ENCODE data around the gene IDH3G.
"Not testable (repeated sequence)": the region's sequence is repeated elsewhere in the genome, so short reads cannot be mapped to it uniquely, and the experiment has no call there.

IDH3G gene

GRCh38 chrX:153746991-153747390 lies 47.2 kb downstream of the IDH3G start:
- not testable (repeated sequence) for DNase-seq

- no peak for DNase-seq
Measured at GRCh38 chrX:153746359-153746758, 47.8 kb downstream of the IDH3G start.

- not testable (repeated sequence) for DNase-seq
Measured at GRCh38 chrX:153745067-153745433, 49.1 kb downstream of the IDH3G start.

DNA sequence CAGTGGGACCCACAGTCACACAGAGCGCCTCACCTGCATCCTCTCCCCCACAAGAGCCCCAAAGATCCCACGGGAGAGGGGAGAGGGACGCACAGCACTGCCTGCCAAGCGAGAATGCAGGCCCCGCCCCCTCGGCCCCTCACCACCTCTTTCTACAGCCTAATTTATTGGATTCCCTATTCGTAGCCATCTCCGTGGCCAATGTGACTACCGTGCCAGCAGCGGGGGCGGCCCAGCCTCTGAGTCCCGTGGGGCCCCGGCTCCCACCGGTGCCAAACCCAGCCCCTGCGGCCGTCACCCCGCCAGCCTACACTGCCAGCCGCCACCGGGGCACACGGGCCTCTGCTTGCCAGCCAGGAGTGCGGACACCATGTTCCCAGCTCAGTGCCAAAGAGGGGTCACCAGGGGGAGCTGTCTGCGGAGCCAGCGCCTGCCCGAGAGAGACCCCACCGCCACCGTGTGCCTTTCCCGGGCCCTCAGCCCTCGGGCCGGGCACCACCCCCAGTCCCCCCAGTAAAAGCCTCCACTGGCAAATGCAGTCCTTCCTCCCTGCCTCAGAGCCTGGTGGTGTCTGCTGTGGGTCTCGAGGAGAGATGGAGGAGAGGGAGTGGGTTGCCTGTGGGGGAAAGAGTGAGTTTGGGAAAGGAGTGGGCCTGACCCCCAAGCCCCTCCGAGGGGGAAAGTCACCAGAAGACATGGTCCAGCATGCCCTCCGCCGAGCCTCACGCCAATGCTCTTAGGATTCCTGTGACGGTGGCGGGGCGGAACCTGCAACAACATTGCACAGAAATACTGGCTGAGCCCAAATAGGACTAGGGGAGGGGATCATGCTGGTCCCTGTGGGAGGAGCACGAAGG lies 49.7 kb downstream of the IDH3G start:
- peak; percentile 44 for DNase-seq

- not testable (repeated sequence) for DNase-seq
Measured at GRCh38 chrX:153743468-153744209, 50.5 kb downstream of the IDH3G start.

DNA sequence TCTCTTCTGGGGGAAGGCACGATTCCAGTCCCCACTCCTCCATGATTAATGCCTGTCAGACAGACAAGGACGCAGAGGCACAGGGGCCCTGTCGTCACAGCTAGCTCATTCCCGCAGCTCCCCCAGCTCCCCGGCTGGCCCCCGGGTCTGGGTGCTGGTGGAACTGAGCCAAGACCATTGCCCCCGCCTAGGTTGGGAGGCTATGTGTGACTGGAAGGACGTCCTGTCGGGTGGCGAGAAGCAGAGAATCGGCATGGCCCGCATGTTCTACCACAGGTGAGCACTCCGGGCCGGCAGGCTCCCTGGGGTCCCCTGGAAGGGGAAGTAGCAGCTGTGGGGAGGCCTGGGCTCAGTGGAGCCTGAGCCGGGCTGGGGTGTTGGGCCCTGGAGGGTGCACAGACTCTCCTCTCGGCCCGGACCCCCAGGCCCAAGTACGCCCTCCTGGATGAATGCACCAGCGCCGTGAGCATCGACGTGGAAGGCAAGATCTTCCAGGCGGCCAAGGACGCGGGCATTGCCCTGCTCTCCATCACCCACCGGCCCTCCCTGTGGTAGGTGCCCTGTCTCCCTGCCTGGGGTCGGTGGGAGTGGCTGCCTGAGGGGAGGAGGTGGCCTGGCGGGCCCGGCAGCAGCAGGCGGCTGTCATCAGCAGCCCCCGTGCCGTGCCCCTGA lies 51.2 kb downstream of the IDH3G start:
- DNase-seq = not testable (repeated sequence)

- DNase-seq = not testable (repeated sequence)
Measured at GRCh38 chrX:153742111-153742510, 52.1 kb downstream of the IDH3G start.

- DNase-seq = no peak
Measured at GRCh38 chrX:153741446-153741845, 52.7 kb downstream of the IDH3G start.

GRCh38 chrX:153740631-153741222 lies 53.4 kb downstream of the IDH3G start:
- DNase-seq = no peak

DNA sequence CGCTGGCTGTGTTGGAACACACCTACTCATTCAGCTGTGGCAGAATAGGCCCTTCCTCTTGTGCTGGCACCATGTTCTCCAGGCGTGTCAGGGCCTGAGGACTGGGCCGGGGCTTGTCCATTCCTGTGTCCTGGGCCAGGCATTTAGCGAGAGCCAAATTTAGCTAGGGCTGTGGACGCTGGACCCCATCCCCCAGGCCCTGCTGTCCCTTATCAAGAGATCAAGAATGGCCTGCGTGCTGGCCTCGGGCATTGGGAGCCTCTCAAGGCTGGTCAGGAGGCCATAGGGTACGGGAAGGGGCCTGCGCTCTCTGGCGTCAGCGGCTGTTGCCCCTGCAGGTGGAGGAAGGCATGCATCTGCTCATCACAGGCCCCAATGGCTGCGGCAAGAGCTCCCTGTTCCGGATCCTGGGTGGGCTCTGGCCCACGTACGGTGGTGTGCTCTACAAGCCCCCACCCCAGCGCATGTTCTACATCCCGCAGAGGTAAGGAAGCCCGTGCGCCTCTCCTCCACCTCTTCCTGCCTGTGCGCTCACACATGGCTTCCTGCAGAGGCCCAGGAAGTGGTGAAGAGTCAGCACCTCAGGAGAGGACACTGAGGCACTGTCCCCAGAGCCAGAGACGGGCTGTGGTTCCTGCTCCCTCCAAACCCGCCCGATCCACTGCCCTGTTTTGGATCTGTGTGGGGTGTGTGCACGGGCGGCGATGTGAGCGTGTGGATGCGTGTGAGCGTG lies 54.3 kb downstream of the IDH3G start:
- no peak for DNase-seq

DNA sequence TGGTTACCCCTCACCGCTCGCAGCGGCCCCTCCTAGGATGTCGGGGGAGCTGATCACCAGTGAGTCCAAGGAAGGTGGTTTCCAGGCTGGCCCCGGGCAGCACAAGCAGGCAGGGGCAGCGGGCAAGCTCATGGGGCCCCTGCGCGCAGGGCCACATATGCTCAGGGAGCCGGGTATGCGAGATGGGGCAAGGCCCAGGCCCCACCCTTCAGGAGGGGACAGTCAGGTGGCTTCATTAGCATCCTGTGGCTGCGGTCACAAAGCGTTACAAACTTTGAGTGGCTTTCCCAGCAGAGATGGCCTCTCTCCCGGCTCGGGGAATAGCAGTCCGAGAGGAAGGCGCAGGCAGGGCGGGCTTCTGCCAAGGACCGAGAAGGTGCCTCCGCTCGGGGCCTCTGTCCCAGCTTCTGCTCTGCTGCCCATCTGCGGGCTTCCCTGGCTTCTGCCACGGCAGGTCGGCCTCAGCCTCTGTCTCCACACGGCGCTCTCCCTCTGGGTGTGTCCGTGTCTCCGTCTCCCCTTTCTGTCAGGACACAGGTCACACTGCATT lies 56.0 kb downstream of the IDH3G start:
- no peak for DNase-seq

- DNase-seq = peak; percentile 41
Measured at GRCh38 chrX:153736871-153737441, 57.2 kb downstream of the IDH3G start.

DNA sequence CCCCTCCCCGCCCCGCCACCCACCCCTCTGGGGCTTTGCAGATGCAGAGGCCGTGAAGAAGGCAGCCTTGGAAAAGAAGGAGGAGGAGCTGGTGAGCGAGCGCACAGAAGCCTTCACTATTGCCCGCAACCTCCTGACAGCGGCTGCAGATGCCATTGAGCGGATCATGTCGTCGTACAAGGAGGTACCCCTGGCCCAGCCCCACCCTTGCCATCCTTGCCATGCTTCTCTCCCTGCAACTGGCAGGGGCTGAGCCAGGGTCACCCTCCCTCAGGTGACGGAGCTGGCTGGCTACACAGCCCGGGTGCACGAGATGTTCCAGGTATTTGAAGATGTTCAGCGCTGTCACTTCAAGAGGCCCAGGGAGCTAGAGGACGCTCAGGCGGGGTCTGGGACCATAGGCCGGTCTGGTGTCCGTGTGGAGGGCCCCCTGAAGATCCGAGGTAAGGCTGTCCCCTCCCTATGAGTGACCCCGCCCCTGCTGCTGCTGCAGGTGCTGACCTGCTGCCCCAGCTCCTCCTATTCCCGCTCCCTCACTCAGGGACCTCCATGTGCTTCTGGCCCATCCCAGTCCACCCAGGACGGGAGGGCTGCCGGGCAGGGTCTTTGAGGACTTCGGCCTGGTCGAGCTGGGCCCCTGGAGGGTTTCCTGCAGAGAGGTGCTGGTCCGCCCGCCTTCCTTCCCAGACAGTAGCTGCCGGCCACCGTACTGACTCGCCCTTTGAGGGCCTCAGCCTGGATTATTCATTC lies 57.9 kb downstream of the IDH3G start:
- DNase-seq = no peak

Measured in NCI-H1105 treated with DMSO at 0.1 percent for 48 hours (cell line).